ENCODE measurements around the gene WASF3. TPM values are rescaled to one million over a fixed set of nuclear protein-coding genes. Genes with fewer than 3 reads are reported as not detected.

The WASF3 gene
- total RNA-seq, 1 experiment from 2014 or later: 3.4 TPM

DNA sequence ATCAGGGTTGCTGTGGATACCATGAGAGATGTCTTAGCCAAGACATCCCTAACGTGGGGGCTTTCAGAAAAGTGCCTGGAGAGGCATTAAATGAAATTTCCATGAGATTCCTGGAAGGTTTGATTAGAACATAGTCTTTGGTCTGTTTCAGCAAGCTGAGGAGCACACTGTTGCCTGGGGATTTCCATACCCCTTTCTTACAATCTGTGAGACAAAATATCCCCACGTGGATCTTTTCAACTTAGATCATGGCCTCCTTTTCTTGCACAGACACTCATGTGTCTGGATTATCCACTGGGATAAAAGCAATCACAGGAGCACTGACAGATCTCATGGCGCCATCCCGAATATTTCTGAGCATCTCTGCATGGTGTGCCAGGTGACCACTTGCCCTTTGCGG, 161.4 kb downstream of the WASF3 start:
- ChIA-PET CTCF (interaction anchor here (1.4 to 2.9 kb wide), 2 partner anchors 20 to 154 kb away, joined by 5 to 12 read pairs; no protein-coding TSS in a partner anchor), RAD21 (ENCODE audit: low non-redundant PET in 1 of 2, low total read pairs in 2 of 2, uncharacterized antibody in 2 of 2, unreplicated experiment in 2 of 2) (no interaction called here), POLR2A (no interaction called here)
- Histone ChIP-seq H3K27me3 (ENCODE audit: insufficient read depth, low read length) (0 out of 2 replicates have a peak, but pooled peaks cover 8% of the 10 kb centered on the region), H3K36me3 (ENCODE audit: control insufficient read depth in 1 of 2, insufficient read depth in 2 of 2, low read length in 2 of 2) (no peaks in the 10 kb centered on the region), H3K27ac (ENCODE audit: low read depth, low read length) (no peak overlapping the region), H3K79me2 (ENCODE audit: insufficient read depth, low read length) (no peaks in the 10 kb centered on the region), H3K9me2 (ENCODE audit: insufficient read depth) (no peaks in the 10 kb centered on the region), H3K4me1 (ENCODE audit: control insufficient read depth in 1 of 2, insufficient read depth in 2 of 2, low read length in 2 of 2) (no peaks in the 10 kb centered on the region), H3K4me3 (replicated peaks in 1 of 2; ENCODE audit: low read depth in 1 of 2, low read length in 2 of 2) (no peak overlapping the region), H4K20me1 (ENCODE audit: insufficient read depth) (no peaks in the 10 kb centered on the region), H2AFZ (ENCODE audit: low read depth, low read length, poor library complexity, severe bottlenecking) (no peak overlapping the region), H3K9ac (ENCODE audit: low read length) (no peak overlapping the region), H3K4me2 (ENCODE audit: low read length) (no peak overlapping the region), H3K9me3 (ENCODE audit: control insufficient read depth in 1 of 2, insufficient read depth in 1 of 2, low read depth in 1 of 2, low read length in 2 of 2) (no peaks in the 10 kb centered on the region)
- ATAC-seq: no peak
- TF ChIP-seq ATF3 (IDR thresholded peaks at IDR 0.05) (no peak), MAX (IDR thresholded peaks at IDR 0.05) (no peak), SRF (IDR thresholded peaks at IDR 0.05; ENCODE audit: low read depth) (no peak), YY1 (IDR thresholded peaks at IDR 0.05; ENCODE audit: extremely low read depth, insufficient replicate concordance, low read depth, low read length) (no peak), SIN3A (IDR thresholded peaks at IDR 0.05; ENCODE audit: low read depth) (no peak), FOSL1 (IDR thresholded peaks at IDR 0.05; ENCODE audit: low read depth) (no peak), ZNF274 (IDR thresholded peaks at IDR 0.05; ENCODE audit: low read depth, low read length) (no peak), POLR2AphosphoS5 (IDR thresholded peaks at IDR 0.05; ENCODE audit: low read depth, low read length) (no peak), EZH2phosphoT487 (IDR thresholded peaks at IDR 0.05; ENCODE audit: borderline replicate concordance) (no peak), POLR2A (IDR thresholded peaks at IDR 0.05; ENCODE audit: borderline replicate concordance, extremely low read depth, insufficient read depth, insufficient read length) (no peak), REST (IDR thresholded peaks at IDR 0.05; ENCODE audit: low read depth) (no peak), CBX3 (IDR thresholded peaks at IDR 0.05; ENCODE audit: low read depth) (no peak), SP1 (IDR thresholded peaks at IDR 0.05; ENCODE audit: low read depth) (no peak)
- TF ChIP-seq, protein P1, sequence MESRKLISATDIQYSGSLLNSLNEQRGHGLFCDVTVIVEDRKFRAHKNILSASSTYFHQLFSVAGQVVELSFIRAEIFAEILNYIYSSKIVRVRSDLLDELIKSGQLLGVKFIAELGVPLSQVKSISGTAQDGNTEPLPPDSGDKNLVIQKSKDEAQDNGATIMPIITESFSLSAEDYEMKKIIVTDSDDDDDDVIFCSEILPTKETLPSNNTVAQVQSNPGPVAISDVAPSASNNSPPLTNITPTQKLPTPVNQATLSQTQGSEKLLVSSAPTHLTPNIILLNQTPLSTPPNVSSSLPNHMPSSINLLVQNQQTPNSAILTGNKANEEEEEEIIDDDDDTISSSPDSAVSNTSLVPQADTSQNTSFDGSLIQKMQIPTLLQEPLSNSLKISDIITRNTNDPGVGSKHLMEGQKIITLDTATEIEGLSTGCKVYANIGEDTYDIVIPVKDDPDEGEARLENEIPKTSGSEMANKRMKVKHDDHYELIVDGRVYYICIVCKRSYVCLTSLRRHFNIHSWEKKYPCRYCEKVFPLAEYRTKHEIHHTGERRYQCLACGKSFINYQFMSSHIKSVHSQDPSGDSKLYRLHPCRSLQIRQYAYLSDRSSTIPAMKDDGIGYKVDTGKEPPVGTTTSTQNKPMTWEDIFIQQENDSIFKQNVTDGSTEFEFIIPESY (IDR thresholded peaks at IDR 0.05; ENCODE audit: extremely low read depth, insufficient replicate concordance, low read length): no peak
- intact Hi-C loops (cut with micrococcal nuclease): no loop called here
- BruUV-seq (replicated peaks): no TSS peak
- DNase-seq (ENCODE audit: low read depth, low spot score): no peak
